K562 (cell line): ENCODE measurements around the gene CNTN3. TPM values are rescaled to one million over a fixed set of nuclear protein-coding genes. Genes with fewer than 3 reads are reported as not detected.

Experiments
- ATAC-seq: fragments of 200-7000 bp; cut with Tn5 transposase; 3 replicates; pipeline ENCODE4 v1.9.1; 2020; ENCODE audit warnings: moderate library complexity
- BruUV-seq: library from RNA; stranded (reverse); fragments of 400-500 nt; replicated peaks from 2 replicates; lab custom pipeline; 2021; lab: Mats Ljungman, UMichigan
- CTCF ChIA-PET: fragments of 300-600 bp; formaldehyde crosslinking; extraction: SDS; loops from one replicate; lab custom pipeline; 2021; ENCODE audit warnings: low intra/inter-chr PET ratio; lab: Yijun Ruan, JAX
- POLR2A ChIA-PET: fragments of 300-600, 350-650 bp; sonication (Branson Sonifier 250); formaldehyde crosslinking; extraction: SDS; loops from one replicate; lab custom pipeline; 2021; ENCODE audit warnings: antibody characterized with exemption, inconsistent platforms; lab: Yijun Ruan, JAX
- DNase-seq, 4 experiments: peaks; one replicate each; pipeline versions ENCODE4 v3.0.0 to v3.0.0-alpha.2; 2011 to 2018; ENCODE audit warnings: low spot score in 3 of 4, mixed read lengths in 3 of 4; ENCODE audit errors: extremely low read depth in 1 of 4
- FAIRE-seq: peaks from 2 replicates; lab custom pipeline; 2011; peaks lifted over from hg19 to GRCh38; lab: Jason Lieb, UNC
- H2AFZ ChIP-seq: 2 replicates; pipeline ENCODE4 v1.6.0; 2011; ENCODE audit warnings: low read depth, low read length, control low read depth, inconsistent platforms
- H3K27ac ChIP-seq: fragments of 200-600 bp; 3 replicates; pipeline ENCODE4 v1.8.0; 2011; ENCODE audit warnings: low read depth, mild to moderate bottlenecking, control low read depth, inconsistent platforms, low read length, moderate library complexity, mixed read lengths; ENCODE audit errors: extremely low read depth
- H3K27me3 ChIP-seq, 2 experiments: fragments of 300-600 bp in 1 of 2; 2 replicates in 1 of 2; 3 replicates in 1 of 2; pipeline versions ENCODE4 v1.6.0 to v1.8.0; 2011; ENCODE audit warnings: inconsistent platforms in 2 of 2, low read length in 2 of 2, mild to moderate bottlenecking in 1 of 2, mixed read lengths in 1 of 2, moderate library complexity in 1 of 2; ENCODE audit not compliant: control insufficient read depth in 2 of 2, insufficient read depth in 2 of 2
- H3K36me3 ChIP-seq: fragments of 300-600 bp; 3 replicates; pipeline ENCODE4 v1.8.0; 2011; ENCODE audit warnings: mild to moderate bottlenecking, low read length, inconsistent platforms; ENCODE audit not compliant: control insufficient read depth, insufficient read depth
- H3K4me1 ChIP-seq, 2 experiments: fragments of 200-600 bp in 1 of 2; replicated peaks in 1 of 2; 2 replicates in 1 of 2; 3 replicates in 1 of 2; pipeline versions ENCODE4 v1.5.1 to v1.8.0; 2011; ENCODE audit warnings: inconsistent platforms in 2 of 2, low read length in 2 of 2, mild to moderate bottlenecking in 1 of 2, mixed read lengths in 1 of 2, moderate library complexity in 1 of 2; ENCODE audit not compliant: control insufficient read depth in 2 of 2, insufficient read depth in 2 of 2
- H3K4me2 ChIP-seq: 2 replicates; pipeline ENCODE4 v1.6.1; 2011; ENCODE audit warnings: low read length, control low read depth, inconsistent platforms, mixed read lengths; ENCODE audit not compliant: insufficient read depth
- H3K4me3 ChIP-seq: fragments of 200-600 bp; sonication (generic), shearing (Covaris generic); 2 replicates; pipeline ENCODE4 v1.5.1; 2016; ENCODE audit warnings: control low read depth, inconsistent platforms
- H3K79me2 ChIP-seq: fragments of 200-600 bp; 3 replicates; pipeline ENCODE4 v1.8.0; 2011; ENCODE audit warnings: low read length, inconsistent platforms; ENCODE audit not compliant: control insufficient read depth, insufficient read depth
- H3K9ac ChIP-seq, 2 experiments: 2 replicates each; pipeline versions ENCODE4 v1.6.0 to v1.6.1; 2011; ENCODE audit warnings: low read depth in 2 of 2, low read length in 2 of 2, control low read depth in 1 of 2, inconsistent platforms in 1 of 2, mild to moderate bottlenecking in 1 of 2, mixed read lengths in 1 of 2; ENCODE audit not compliant: insufficient read depth in 1 of 2
- H3K9me1 ChIP-seq: one replicate; pipeline ENCODE4 v1.6.0; 2011; ENCODE audit warnings: inconsistent platforms, mild to moderate bottlenecking, low read length, moderate library complexity; ENCODE audit not compliant: control insufficient read depth, insufficient read depth
- H3K9me3 ChIP-seq: replicated peaks from 2 replicates; pipeline ENCODE4 v1.5.1; 2011; ENCODE audit warnings: low read depth, low read length, inconsistent platforms; ENCODE audit not compliant: control insufficient read depth, insufficient read depth
- H4K20me1 ChIP-seq: replicated peaks from 2 replicates; pipeline ENCODE4 v1.6.1; 2011; ENCODE audit warnings: low read length, inconsistent platforms, mixed read lengths; ENCODE audit not compliant: control insufficient read depth, insufficient read depth
- CHD1 ChIP-seq: fragments of 200-600 bp; sonication (generic); IDR thresholded peaks from one replicate; pipeline ENCODE4 v1.6.1; 2012; ENCODE audit warnings: mild to moderate bottlenecking, moderate library complexity, low read length, inconsistent platforms
- NFE2 ChIP-seq: IDR thresholded peaks from 2 replicates; pipeline ENCODE4 v1.6.1; 2014; ENCODE audit warnings: antibody characterized with exemption, low read depth
- RFX7 ChIP-seq: fragments of 250-450 bp; sonication (Bioruptor Pico); IDR thresholded peaks from 2 replicates; pipeline ENCODE4 v1.5.1; 2021; ENCODE audit warnings: mild to moderate bottlenecking
- RREB1 ChIP-seq: fragments of 250-450 bp; sonication (Bioruptor Pico); IDR thresholded peaks from 2 replicates; pipeline ENCODE4 v1.4.0; 2020
- SETDB1 ChIP-seq: IDR thresholded peaks from one replicate; pipeline ENCODE4 v1.6.1; 2012; ENCODE audit warnings: low read length, control low read depth, inconsistent platforms
- SIX5 ChIP-seq, 2 experiments: IDR thresholded peaks; 2 replicates each; pipeline ENCODE4 v1.6.1; 2011; ENCODE audit warnings: low read length in 2 of 2, borderline replicate concordance in 1 of 2, low read depth in 1 of 2, mild to moderate bottlenecking in 1 of 2, moderate library complexity in 1 of 2; ENCODE audit not compliant: insufficient read depth in 1 of 2
- XRCC3 ChIP-seq: fragments of 450-650 bp; IDR thresholded peaks from 2 replicates; pipeline ENCODE4 v1.6.1; 2017; ENCODE audit warnings: mild to moderate bottlenecking, moderate library complexity
- XRCC5 ChIP-seq: fragments of 200-400 bp; formaldehyde crosslinking; IDR thresholded peaks from 2 replicates; pipeline ENCODE4 v1.6.1; 2017; ENCODE audit warnings: low read depth, mild to moderate bottlenecking, low read length
- ZNF41 ChIP-seq: fragments of 250-450 bp; sonication (Bioruptor Pico); conservative IDR thresholded peaks from 2 replicates; pipeline ENCODE4 v1.4.0; 2020; ENCODE audit warnings: mild to moderate bottlenecking
- ZNF445 ChIP-seq: fragments of 250-450 bp; sonication (Bioruptor Pico); IDR thresholded peaks from 2 replicates; pipeline ENCODE4 v1.4.0; 2020; ENCODE audit warnings: low read depth, mild to moderate bottlenecking, moderate library complexity
- ZSCAN29 ChIP-seq: fragments of 450-650 bp; IDR thresholded peaks from 2 replicates; pipeline ENCODE4 v1.6.1; 2017
- WGBS: fragments of 100-300 bp; shearing (Covaris generic); methylation state at CpG from one replicate; pipeline ENCODE4 v1.1.6; 2016; ENCODE audit warnings: low coverage, mixed read lengths; ENCODE audit not compliant: insufficient coverage; ENCODE audit errors: missing lambda C conversion rate; 5-methylcytosine and 5-hydroxymethylcytosine counted together
- in situ Hi-C: fragments of 300-500 bp; cut with MboI; formaldehyde crosslinking; loops from 4 replicates; pipeline ENCODE4 v1.15.0; 2018; ENCODE audit warnings: inconsistent platforms, mixed read lengths
- intact Hi-C: fragments of 100-400 bp; cut with micrococcal nuclease; formaldehyde crosslinking; loops from 2 replicates; pipeline ENCODE4 v1.14.2; 2022
- polyA plus RNA-seq, 8 experiments: library from polyadenylated mRNA; depleted of rRNA in 4 of 8; stranded (reverse) in 5 of 8; unstranded in 3 of 8; fragments of >200 nt; fragmentation: Nextera tagmentation in 2 of 8; fragmentation: Illumina TruSeq in 1 of 8; extraction: Ambion mirVana in 2 of 8; extraction: Trizol in 1 of 8; gene quantifications; 2 replicates each; pipeline versions ENCODE4 v1.2.1 to v1.2.3, GENCODE V29; 2011 to 2014; ENCODE audit warnings: inconsistent platforms in 1 of 8, missing spikeins in 1 of 8
- total RNA-seq, 7 experiments: library from RNA; depleted of rRNA in 6 of 7; stranded (reverse); fragments of >200 nt in 6 of 7; fragmentation: Illumina TruSeq in 2 of 7; extraction: Trizol in 2 of 7; gene quantifications; 2 replicates each; pipeline versions ENCODE4 v1.2.1 to v1.2.3, GENCODE V29; 2011 to 2021; ENCODE audit warnings: low replicate concordance in 1 of 7
- TF ChIP-seq, protein P1 (sequence below): fragments of 450-650 bp; conservative IDR thresholded peaks from 2 replicates; pipeline ENCODE4 v1.6.1; 2016; ENCODE audit warnings: missing genetic modification characterization, low read depth, mild to moderate bottlenecking, missing compliant biosample characterization, moderate library complexity
- TF ChIP-seq, protein P2 (sequence below): sonication (generic); formaldehyde crosslinking; IDR thresholded peaks from 2 replicates; pipeline ENCODE4 v1.8.1; 2023; ENCODE audit warnings: mild to moderate bottlenecking, missing genetic modification reagents, moderate library complexity

The CNTN3 gene
- total and polyA plus RNA-seq, 9 of the 15 experiments (the other 6 are each of a cell fraction or from before 2014, with no cell fraction given) = 0.01 to 0.07 (median 0.03) TPM; not detected in 3

DNA sequence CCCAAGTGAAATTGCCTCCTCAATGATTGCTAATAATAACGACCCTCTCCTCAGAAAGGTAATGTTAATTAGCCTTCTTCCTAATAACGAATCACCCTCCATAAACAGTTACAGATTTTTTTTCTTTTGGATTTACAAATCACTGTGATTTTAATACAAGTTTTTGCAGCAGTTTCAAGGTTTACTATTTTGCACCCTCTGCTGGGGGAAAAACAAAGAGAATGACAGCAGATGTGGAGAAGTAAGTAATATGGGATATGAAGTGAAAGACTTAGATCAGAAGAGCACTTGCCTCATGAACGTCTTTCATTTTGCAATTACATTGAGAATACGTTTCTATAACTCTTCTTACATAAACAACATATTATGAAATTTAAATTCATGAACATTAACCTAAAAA lies 16.1 kb upstream of the CNTN3 start (continued):
- TF ChIP-seq, protein P1, sequence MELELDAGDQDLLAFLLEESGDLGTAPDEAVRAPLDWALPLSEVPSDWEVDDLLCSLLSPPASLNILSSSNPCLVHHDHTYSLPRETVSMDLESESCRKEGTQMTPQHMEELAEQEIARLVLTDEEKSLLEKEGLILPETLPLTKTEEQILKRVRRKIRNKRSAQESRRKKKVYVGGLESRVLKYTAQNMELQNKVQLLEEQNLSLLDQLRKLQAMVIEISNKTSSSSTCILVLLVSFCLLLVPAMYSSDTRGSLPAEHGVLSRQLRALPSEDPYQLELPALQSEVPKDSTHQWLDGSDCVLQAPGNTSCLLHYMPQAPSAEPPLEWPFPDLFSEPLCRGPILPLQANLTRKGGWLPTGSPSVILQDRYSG (tag) = no peak
- TF ChIP-seq RFX7 (CRISPR knock-in tag) (no peak), ZNF445 (CRISPR knock-in tag) (no peak), XRCC5 (no peak), CHD1 (no peak), SIX5 (IDR thresholded peaks at IDR 0.05; ENCODE audit: borderline replicate concordance in 1 of 2, insufficient read depth in 1 of 2, low read depth in 1 of 2, low read length in 2 of 2) (no peak)
- TF ChIP-seq, all 486 proteins: peak for 0

DNA sequence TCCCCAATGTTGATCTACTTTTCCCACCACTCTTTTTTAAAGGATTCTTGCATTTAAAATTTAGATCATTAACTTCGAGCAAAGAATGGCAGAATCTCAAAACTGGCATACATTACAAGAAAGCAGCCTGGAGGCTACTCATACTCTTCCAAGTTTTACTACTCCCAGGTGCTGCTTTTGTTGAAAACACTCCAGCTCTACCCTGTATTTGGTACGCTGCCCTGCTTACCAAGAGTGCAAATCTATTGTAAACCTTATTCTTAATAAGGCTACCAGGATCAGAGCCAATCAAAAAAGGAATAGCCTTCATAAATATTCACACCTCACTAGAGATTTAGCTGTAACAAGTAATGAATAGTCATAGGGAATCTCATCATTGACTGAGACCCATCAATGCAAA lies 11.6 kb upstream of the CNTN3 start:
- Histone ChIP-seq H3K27me3 (no peaks in the 10 kb centered on the region), H3K79me2 (no peaks in the 10 kb centered on the region), H3K9ac (no peak overlapping the region), H3K27ac (no peak overlapping the region), H3K4me3 (no peak overlapping the region), H3K4me1 (no peaks in the 10 kb centered on the region), H4K20me1 (no peaks in the 10 kb centered on the region), H3K4me2 (no peak overlapping the region), H2AFZ (no peak overlapping the region), H3K36me3 (no peaks in the 10 kb centered on the region), H3K9me1 (no peaks in the 10 kb centered on the region), H3K9me3 (no peaks in the 10 kb centered on the region)
- BruUV-seq = no TSS peak
- intact Hi-C loops = no loop called here
- DNase-seq = no peak
- WGBS = 10% methylated on average over 2 of the region's 2 CpGs
- no peak for ATAC-seq
- no peak for FAIRE-seq
- ChIA-PET POLR2A (no interaction called here), CTCF (no interaction called here)
- in situ Hi-C loops = no loop called here
- TF ChIP-seq XRCC3 (no peak), ZNF41 (CRISPR knock-in tag) (no peak), SETDB1 (no peak), ZSCAN29 (no peak), NFE2 (no peak), RREB1 (CRISPR knock-in tag) (no peak)
- TF ChIP-seq, protein P2, sequence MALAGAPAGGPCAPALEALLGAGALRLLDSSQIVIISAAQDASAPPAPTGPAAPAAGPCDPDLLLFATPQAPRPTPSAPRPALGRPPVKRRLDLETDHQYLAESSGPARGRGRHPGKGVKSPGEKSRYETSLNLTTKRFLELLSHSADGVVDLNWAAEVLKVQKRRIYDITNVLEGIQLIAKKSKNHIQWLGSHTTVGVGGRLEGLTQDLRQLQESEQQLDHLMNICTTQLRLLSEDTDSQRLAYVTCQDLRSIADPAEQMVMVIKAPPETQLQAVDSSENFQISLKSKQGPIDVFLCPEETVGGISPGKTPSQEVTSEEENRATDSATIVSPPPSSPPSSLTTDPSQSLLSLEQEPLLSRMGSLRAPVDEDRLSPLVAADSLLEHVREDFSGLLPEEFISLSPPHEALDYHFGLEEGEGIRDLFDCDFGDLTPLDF (CRISPR knock-in tag) = no peak
